CD4-positive, alpha-beta T cell treated with Interleukin-17A for 1 hour (primary cell): Measurements from ENCODE around the gene MEF2D.

Experiments used
- DNase-seq: peaks from one replicate; pipeline ENCODE4 v3.0.0-alpha.2; 2020

MEF2D gene

DNA sequence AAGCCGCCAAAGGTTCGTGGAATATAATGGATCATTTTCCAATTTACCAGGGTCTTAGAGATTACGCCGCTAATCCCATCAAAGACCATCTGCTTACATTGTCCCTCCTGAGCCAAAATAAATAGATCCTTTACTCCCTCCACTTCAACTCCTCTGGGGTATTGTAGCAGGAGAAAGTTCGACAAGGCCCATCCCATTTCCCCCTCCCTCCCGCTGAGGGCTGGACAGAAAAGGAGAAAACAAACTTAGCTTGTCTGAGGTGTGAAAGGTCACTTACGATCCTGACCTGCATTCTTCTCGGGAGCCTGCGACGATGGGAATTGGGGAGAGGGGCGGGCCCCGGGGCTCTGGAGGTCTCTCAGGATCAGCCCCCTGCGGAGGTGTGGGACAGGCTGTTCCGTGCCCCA, 60.8 kb downstream of the MEF2D start:
- DNase-seq = no peak

DNA sequence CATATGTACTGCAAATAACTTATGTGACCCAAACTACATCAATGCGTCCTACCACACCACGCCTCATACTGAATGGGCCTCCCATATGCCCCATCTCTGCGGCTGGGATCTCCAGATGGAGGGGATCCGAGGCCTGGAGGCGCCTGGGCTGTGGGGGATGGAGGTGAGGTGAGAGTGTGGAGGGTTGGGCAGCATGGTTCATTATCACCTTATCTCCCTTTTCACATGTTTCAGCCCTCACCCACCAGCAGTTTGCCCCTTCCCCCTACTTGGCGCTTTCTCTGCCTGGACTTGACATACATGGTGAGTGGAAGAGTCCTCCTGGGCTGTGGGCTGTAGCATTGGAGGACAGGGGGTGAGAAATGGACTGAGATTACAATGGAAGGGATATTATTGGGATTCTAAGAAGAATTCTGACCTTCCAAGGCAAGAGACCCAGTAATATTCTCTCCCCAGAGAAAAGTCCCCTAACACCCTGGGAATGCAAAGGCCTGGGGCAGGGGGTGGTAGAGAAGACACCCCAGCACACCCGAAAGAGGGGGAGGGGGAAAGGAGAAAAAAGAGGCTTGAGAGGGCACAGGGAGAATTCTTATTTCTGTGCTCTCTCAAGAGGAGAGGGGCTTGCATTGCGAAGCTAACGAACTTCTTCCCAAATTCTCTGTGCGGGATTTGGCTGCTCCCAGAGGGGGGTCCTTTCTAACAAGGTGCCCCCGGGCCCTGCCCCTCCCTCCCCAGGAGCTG, 61.4 kb downstream of the MEF2D start:
- DNase-seq = no peak

DNA sequence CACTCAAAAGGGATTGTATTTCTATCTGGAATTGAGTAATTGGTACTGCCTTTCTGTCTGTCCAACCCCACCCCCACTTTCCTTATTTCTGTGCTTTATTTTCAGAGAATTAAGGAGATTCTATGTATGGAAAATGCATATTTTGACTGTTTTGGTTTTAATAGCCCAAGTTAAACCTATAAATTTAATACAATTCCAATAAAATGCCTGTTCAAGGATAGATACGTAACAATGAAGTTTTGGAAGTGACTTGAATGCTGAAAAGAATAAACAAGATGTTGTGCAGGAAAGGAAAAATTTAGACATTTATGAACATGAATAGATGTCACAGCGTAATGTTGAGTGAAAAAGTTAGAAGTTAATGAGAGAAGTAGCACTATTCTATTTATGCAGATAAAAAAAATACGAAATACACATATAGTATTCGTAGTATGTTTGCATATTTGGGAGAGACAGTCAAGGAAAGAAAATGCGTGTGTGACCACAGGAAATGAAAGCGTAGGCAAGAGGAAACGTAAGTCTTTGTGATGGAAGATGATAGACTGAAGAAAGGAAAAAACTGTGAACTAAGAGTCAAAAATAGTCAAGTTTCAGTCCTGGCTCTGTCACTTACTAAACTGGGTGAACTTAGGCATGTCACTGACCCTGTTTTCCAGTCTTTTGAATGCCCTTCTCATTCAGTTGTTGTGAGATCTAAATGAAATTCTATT, 62.1 kb downstream of the MEF2D start:
- DNase-seq = no peak

DNA sequence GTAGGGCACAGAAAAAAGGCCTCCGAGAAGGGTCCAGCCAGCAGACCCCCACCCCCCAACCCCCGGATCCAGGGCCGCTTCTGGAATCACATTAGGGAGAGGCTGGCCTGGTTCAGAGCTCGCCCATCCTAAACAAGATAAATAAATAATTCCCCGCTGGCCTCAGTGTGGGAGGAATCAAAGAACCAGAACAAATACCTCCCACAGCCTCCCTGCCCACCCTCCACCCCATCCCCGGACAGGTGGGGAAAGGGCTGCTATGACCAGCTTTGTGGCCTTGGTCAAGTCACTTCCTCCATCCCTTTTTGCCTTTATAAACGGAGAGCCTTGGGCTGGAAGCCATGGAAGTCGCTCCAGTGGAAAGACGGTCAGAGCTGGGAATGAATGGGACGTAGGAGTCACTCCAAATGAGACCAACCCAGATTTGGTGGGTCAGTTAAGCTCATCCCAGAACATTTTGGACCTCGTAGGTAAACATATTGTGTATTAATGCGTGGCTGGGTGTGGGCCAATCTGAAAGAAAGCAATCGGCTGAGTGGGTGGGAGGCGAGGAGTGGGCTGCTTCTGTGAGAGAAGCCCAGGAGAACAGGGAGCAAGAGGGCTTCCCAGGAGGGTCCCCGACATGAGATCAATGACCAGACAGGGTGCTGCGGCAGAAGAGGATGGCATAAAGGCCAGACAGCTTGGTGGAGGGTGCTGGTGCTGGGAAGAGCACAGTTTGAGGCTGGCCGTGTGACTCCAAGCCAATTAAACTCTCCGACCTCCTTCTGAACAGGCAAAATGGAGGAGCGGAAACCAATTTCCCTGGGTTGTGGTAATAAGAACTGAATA, 63.3 kb downstream of the MEF2D start:
- DNase-seq = no peak

DNA sequence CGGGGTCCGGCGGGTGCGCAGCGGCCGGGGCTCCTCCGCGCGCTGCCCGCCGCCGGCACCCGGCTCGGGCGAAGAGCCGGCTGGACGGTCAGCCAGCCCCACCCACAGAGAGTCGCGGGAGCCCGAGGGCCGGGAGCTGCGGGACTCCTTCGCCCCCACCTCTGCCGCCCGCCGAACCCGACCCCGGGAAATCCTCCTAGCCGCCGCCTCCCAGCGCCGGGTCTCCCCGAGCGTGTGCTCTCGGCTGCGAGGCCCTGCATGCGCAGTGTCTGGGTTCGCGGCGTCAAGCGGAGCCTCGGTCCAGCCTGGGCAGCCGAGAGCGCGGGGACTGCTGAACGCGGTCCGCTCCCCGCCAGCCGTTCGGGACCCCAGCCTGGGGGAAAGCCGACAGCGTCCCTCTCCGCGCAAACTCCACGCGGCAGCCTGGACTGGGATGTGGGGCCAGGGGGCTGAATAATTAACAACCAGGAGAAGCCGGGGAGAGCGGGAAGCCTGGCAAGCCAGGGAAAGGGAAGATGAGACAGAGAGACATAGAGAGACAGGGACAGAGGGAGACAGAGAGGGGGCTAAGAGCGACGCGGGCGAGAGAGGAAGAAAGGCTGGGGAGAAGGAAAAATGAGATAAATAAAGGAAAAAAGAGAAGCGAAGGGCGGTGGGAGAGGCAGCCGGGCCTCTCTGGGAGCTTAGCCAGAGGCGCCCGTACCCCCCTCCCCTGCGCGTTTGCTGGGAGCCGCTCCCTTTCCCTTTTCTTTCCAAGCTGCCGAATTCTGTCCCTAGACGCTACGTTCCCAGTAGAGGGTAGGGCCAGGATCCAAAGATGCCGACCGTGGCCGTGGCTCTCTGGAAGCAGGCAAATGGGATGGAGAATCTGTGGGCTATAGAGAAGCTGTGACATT, 64.2 kb downstream of the MEF2D start:
- DNase-seq = no peak

DNA sequence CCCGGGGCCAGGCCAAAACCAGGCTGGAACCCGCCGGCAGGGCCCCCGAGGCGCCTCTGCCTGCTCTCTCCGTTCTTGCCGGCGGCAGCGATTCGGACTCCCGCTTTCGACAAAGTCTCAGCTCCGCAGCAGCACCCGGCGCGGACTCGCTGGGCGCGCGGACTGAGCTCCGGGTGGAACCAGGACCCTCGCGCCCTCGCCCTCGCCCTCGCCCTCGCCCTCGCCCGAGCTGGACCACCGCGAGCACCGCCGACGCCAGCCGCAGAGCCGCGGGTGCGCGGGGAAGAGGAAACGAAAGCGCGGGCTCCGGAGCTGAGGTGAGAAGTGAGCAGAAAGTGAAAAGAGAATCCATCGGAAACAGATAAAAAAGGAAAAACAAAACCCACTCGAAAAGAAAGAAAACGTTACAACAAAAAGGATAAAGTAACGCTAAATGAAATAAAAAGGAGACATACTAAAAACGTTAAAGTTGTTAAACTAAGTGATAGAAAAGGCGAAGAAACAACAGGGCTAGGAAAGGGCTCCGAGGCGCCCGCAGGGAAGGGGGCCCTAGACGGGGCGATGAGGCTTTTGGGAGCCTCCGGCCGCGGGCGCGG, 64.9 kb downstream of the MEF2D start:
- DNase-seq = peak; percentile 27

DNA sequence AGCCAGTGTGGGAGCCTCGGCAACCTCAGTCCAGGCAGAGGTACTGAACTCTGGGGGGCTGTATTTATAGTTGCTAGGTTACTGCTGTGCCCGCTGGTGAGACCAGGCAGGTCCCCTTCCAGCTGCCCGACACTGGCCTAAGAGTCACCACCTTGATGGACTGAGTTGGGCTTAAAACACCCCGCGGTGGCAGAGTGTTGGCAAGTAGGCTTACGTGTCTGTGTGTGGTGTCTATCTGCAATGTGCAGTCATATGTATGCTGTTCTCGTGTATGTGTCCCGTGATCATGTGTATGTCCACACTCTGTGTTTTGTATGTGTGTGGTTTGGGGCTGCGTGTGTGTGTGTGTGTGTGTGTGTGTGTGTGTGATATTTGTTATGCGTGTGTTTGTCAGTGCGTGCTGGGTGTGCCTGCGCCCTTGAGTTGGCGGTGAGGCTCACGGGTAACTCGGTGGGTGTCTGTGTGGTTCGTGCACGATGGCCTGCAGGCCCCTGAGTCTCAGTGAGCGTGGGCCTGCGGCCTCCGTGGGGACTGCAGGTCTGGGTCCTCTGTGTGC, 65.5 kb downstream of the MEF2D start:
- no peak for DNase-seq

DNA sequence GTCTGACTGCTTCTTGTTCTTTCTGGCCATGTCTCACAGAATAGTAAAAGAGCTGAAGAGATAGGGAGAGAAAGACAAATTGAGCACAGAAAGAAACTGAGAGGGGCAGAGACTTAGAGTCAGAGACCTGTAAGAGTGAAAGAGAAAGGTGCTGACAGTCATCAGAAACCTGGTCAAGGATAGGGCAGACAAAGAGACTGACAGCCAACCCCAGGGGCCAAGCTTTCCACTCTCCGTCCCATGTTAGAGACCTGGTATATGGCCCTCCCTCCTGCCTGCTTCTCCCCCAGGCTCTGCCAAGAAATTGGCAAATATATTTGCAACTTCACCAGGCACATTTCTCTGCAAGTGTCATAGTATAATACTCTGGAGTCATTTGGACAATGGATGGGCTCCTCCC, 67.0 kb downstream of the MEF2D start:
- no peak for DNase-seq

DNA sequence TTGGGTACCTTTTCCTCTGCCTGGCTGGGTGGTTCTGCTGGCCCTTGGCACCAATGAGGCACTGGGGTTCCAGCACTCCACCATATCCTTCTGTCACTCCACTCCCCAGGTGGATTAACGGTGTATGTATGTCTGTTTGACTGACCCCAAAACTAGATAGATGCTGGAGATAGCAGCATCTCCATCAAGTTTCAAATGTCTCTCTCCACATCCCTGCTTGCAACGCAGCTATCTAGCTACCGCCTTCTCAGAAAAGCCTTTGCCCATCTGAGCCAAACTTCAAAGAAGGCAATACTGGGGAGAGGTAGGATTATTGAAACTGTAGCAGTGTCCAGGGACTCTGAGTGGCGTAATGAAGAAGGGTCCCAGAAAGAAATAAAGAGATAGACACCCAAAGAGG, 67.5 kb downstream of the MEF2D start:
- no peak for DNase-seq

DNA sequence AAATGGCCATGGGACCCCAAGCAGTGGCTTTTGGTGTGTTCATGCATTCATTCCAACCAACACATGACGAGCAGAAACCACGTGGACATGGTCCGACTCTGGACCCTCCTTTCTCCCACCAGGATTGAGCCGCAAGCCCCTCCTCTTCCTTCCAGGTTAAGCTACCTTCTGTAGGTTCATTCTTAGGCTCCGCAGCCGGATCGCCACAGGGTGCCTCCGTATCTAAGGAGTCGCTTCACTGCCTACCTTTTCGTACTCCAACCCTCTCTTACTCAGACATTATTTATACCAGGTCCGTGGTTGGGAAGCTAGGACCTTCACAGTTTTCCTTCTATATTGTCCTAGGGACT, 67.9 kb downstream of the MEF2D start:
- DNase-seq = no peak

DNA sequence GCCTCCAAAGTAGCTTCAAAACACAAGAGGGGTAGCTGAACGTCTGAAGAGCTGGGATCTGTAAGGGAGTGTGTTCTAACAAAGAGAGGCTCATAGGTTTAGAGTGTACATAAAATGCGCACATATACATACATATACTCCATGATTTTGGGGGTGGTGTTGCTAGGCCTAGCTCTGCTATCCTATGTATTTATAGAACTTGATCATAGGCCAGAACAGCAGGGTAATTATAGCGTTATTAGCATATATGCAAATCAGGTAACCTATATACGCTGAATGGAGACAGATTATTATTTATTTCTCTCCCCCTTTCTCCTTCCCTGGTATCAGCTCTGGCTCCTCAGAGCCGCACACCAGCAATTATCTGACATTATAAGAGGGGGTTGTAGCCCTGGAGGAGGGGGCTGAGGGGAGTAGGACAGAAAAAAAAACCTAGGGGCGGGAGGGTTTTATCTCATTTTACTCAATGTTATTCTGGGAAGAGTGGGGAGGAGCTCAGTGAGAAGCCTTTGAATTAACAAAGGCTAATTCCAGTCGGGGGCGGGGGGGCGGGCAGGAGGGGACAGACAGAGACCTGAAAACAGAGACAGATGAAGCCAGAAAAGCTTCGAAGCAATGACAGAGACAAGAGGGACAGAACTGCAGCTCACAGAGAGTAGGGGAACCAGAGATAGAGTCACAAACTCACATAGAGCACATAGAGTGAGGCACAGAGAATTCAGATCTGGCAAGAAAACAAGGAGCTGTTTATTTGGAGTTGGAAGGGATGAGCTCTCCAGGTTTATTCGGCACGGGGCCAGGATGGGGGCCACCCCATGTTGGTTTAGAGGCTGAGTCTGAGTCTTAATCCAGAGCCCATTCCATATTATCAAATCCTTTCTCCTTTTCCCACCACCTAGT, 68.6 kb downstream of the MEF2D start:
- no peak for DNase-seq

DNA sequence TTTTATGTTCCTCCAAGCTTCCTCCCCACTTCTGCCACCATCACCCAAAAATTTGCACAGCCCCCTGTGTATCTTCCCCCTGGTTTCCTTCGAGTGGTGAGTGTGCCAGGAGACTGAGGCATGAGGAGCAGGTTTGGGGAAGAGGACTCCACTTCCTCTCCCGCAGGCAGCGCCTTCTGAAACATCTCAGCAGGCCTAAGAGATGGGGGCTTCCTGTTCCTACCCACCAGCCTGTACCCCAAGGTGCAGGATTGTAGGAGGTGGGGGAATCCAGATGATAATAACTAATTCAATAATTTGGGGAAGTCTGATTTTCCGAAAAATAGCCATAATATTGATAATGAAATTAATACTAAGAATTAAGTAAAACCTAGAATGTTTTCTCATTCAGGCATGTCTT, 69.2 kb downstream of the MEF2D start:
- DNase-seq = no peak

DNA sequence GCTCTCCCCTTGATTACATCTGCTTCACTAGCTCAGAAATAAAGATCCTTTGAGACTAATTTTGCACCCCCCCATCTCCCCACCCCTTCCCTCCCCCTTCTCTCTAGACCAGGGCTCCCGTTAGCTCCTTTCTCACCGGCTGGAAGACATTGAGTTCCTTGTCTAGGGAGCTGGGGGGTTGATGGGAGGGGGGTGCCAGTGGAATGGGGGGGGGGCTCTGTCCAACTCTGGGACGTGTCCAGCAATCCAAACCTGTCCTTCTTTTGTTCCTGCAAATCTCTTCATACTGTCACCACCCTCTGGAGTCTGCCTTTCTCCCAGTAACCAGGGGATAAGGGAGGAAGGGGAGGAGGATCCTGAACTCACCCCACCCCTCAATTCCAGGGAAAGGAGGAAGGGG, 69.7 kb downstream of the MEF2D start:
- DNase-seq = no peak

DNA sequence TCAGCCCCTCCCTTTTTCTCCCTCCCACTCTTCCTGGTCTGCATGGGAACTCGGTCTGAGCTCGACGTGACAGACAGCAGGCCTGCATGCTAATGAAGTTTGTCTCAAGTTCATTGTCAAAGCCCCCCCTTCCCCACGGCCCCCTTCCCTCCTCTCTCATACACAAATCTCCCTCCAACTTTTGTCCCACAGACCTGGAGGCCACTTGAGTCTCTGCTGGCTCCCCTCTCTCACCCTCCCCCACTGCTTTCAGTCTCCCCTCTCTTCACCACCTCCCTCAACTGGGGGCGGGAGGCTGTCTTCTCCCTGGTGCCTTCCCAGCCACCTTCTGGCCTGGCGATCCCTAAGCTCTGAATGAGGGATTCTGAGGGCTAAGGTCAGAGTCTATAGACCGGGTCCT, 70.3 kb downstream of the MEF2D start:
- no peak for DNase-seq

DNA sequence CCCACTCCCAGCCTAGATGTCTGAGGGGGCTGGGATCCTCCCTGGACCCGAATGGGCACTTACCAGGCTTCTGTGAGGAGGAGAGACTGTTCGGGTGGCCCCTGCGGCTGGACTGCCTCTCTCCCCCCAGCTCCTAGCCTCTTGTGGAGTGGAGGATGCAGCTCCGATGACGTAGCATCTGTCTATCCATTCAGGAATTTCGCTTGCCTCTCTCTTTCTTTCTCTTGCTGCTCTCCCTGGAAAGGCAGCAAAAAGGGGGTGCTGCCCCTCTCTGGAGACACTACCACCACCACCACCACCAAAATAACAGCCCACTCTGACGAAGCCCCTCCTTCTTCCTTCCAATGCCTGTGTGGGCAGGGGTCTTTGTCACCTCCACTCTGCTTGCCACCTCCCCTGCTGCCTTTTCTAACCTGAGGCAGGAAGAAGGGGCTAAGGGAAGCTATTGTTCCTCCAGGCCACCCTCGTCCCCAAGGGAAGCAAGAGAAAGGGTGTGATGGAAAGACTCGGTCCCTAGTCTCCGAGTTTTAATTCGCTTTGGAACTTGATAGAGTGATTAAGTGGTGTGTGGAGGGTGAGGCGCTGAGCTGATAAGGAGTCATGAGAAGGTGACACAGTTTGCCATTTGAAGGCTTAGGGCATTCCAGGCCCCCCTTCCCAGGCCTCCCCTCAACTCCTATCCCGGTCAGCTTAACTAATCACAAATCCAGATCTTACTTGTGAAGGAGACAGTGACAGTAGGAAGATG, 71.1 kb downstream of the MEF2D start:
- no peak for DNase-seq

DNA sequence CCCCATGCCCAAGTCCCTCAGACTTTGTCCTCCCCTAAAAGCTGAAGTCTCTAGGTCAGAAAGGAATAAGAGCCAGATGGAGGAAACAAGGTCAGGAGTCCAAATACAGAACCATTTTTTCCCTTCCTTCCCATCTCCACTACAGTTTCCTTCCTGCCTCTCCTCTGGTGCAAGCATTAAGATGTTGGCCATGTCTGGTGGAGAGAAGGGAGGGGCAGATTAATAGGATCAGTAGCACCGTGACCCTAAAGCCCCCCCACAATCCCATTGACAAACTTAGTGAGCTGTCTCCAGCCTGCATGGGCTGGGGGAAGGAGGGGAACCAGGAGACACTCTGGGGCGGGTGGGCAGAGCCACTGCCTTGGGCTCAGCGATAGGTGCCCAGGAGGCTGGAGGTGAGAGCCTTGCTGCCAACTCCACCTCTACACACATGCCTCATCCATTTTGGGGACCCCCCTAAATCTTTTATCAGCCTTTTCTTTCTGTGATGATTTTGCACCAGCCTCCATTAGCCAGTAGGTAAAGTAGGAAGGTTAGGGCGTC, 71.8 kb downstream of the MEF2D start:
- DNase-seq = no peak

DNA sequence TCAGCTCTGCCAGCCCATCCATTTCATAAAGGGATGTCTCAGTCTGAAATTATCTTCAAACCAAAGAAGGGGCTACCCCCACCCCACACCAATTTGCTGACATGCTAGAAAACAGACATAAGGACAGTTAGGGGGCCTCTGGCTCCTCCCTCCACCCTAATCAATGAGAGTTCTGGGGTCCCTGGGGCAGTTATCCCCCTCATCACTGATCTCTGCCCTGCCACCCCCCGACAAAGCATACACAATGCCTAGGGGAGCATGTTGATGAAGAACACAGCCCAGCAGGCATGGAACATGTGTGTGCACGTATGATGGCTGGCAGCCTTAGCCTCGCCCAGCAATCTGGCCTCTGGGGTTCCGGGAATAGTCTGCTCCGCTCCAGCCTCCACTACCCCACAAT, 72.6 kb downstream of the MEF2D start:
- no peak for DNase-seq

DNA sequence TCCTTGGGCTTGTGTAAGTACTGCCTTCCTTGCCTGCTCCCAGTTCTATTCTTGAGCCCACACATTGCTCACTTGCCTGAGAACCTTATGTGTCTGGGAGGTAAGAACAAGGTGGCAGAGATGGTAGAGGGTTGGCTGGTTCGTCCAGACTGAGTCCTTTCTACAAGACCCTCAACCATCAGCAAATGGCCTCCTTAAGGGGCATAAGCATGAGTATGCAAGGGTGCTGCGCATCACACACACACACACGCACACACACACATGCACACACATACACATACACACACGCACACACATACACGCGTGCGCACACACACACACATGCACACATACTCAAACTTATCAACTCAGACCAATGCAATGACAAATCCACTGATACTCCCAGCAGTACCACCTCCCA, 74.6 kb downstream of the MEF2D start:
- no peak for DNase-seq

DNA sequence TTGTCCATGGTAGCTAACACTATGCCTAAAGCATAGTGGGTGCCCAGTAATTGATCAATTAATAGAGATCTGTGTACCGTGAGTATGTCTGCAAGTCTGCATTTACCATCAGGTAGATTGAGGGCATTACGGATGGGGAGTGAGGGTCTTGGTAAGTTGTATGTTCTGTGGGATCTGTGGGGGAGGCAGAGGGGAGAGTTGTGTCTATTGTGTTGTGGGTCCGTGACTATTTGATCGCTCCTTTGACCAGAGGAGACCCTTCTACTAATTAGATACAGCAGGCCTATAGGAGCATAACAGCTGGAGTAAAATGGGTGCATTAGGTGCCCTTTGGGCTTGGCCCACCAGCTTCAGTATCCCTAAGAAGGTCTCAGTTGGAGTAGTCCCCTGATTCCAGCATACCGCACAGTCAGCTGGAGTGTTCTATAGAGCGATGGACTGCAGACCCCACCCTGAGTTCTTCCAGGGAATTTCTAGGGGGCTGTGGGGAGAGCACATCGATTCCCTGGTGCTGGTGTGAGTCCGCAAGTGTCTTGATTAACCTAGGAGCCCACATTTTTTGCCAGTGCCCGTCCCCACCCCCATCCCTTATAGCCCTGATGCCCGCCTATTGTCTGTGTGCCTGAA, 75.7 kb downstream of the MEF2D start:
- DNase-seq = no peak
